ENCODE results near the gene CEP295NL. TPM values are rescaled to one million over a fixed set of nuclear protein-coding genes. Genes with fewer than 3 reads are reported as not detected.
"Not testable (repeated sequence)": the region's sequence is repeated elsewhere in the genome, so short reads cannot be mapped to it uniquely, and the experiment has no call there.

Gene CEP295NL
- total RNA-seq, 1 donor: 2.5 TPM

- Histone ChIP-seq H3K9me3 (ENCODE audit: low read depth, low read length) (no peaks in the 10 kb centered on the region), H3K4me2 (ENCODE audit: insufficient read depth, low read length) (no peak overlapping the region), H3K4me3 (ENCODE audit: insufficient read depth, low read length) (no peak overlapping the region), H3K27me3 (ENCODE audit: insufficient read depth, low read length) (no peaks in the 10 kb centered on the region), H3K79me2 (ENCODE audit: insufficient read depth, low read length) (peaks cover 97% of the 10 kb centered on the region), H4K20me1 (ENCODE audit: insufficient read depth, low read length) (peaks cover 64% of the 10 kb centered on the region), H2AFZ (ENCODE audit: low read length) (no peak overlapping the region), H3K27ac (ENCODE audit: low read depth, low read length) (no peak overlapping the region), H3K4me1 (ENCODE audit: insufficient read depth, low read length) (peaks cover under 1% of the 10 kb centered on the region), H3K36me3 (ENCODE audit: insufficient read depth, low read length) (peaks cover 31% of the 10 kb centered on the region)
- peak; percentile 42 for DNase-seq (ENCODE audit: insufficient read length, low spot score, missing footprints)
- no peak for TF ChIP-seq CTCF (IDR thresholded peaks at IDR 0.05; ENCODE audit: extremely low read depth, low read depth, low read length)
These were observed 12.5 kb downstream of the CEP295NL start for GRCh38 chr17:78890498-78890897.

GRCh38 chr17:78890096-78890495, 12.9 kb downstream of the CEP295NL start:
- Histone ChIP-seq H3K36me3 (ENCODE audit: insufficient read depth, low read length) (peaks cover 31% of the 10 kb centered on the region), H4K20me1 (ENCODE audit: insufficient read depth, low read length) (peaks cover 60% of the 10 kb centered on the region), H3K79me2 (ENCODE audit: insufficient read depth, low read length) (peaks cover 97% of the 10 kb centered on the region)
- H3K4me2 ChIP-seq (ENCODE audit: insufficient read depth, low read length); H3K4me3 ChIP-seq (ENCODE audit: insufficient read depth, low read length); H3K9me3 ChIP-seq (ENCODE audit: low read depth, low read length); H2AFZ ChIP-seq (ENCODE audit: low read length); H3K27ac ChIP-seq (ENCODE audit: low read depth, low read length); H3K4me1 ChIP-seq (ENCODE audit: insufficient read depth, low read length); H3K27me3 ChIP-seq (ENCODE audit: insufficient read depth, low read length); DNase-seq (ENCODE audit: insufficient read length, low spot score, missing footprints): not testable (repeated sequence)

- TF ChIP-seq CTCF (IDR thresholded peaks at IDR 0.05; ENCODE audit: extremely low read depth, low read depth, low read length): no peak
- H3K4me1 ChIP-seq (ENCODE audit: insufficient read depth, low read length): peaks cover 7% of the 10 kb centered on the region
- no peak overlapping the region for H3K4me3 ChIP-seq (ENCODE audit: insufficient read depth, low read length)
- no peak overlapping the region for H2AFZ ChIP-seq (ENCODE audit: low read length)
- no peak overlapping the region for H3K27ac ChIP-seq (ENCODE audit: low read depth, low read length)
- H3K79me2 ChIP-seq (ENCODE audit: insufficient read depth, low read length): peaks cover 98% of the 10 kb centered on the region
- no peaks in the 10 kb centered on the region for H3K9me3 ChIP-seq (ENCODE audit: low read depth, low read length)
- peaks cover 31% of the 10 kb centered on the region for H3K36me3 ChIP-seq (ENCODE audit: insufficient read depth, low read length)
- H3K4me2 ChIP-seq (ENCODE audit: insufficient read depth, low read length): no peak overlapping the region
- no peaks in the 10 kb centered on the region for H3K27me3 ChIP-seq (ENCODE audit: insufficient read depth, low read length)
- peaks cover 58% of the 10 kb centered on the region for H4K20me1 ChIP-seq (ENCODE audit: insufficient read depth, low read length)
- DNase-seq (ENCODE audit: insufficient read length, low spot score, missing footprints): no peak
These were observed 13.5 kb downstream of the CEP295NL start for GRCh38 chr17:78889531-78889930.

- Histone ChIP-seq H3K79me2 (ENCODE audit: insufficient read depth, low read length) (peaks cover 98% of the 10 kb centered on the region), H3K4me1 (ENCODE audit: insufficient read depth, low read length) (peaks cover 12% of the 10 kb centered on the region), H3K4me2 (ENCODE audit: insufficient read depth, low read length) (no peak overlapping the region), H3K4me3 (ENCODE audit: insufficient read depth, low read length) (no peak overlapping the region), H3K9me3 (ENCODE audit: low read depth, low read length) (no peaks in the 10 kb centered on the region), H2AFZ (ENCODE audit: low read length) (no peak overlapping the region), H4K20me1 (ENCODE audit: insufficient read depth, low read length) (peaks cover 56% of the 10 kb centered on the region), H3K36me3 (ENCODE audit: insufficient read depth, low read length) (peaks cover 31% of the 10 kb centered on the region), H3K27ac (ENCODE audit: low read depth, low read length) (no peak overlapping the region), H3K27me3 (ENCODE audit: insufficient read depth, low read length) (no peaks in the 10 kb centered on the region)
- peak; percentile 46 for DNase-seq (ENCODE audit: insufficient read length, low spot score, missing footprints)
- TF ChIP-seq CTCF (IDR thresholded peaks at IDR 0.05; ENCODE audit: extremely low read depth, low read depth, low read length): no peak
These were observed 14.0 kb downstream of the CEP295NL start for GRCh38 chr17:78888941-78889518.

Measured in osteoblast (primary cell).